Activated CD4-positive, alpha-beta T cell treated with anti-CD3 and anti-CD28 coated beads, Interleukin-2, amount 50 U/mL, for 48 hours (primary cell): ENCODE results near the gene SEC23B.
"Not testable (repeated sequence)": the region's sequence is repeated elsewhere in the genome, so short reads cannot be mapped to it uniquely, and the experiment has no call there.

Experiments used
- DNase-seq, 2 experiments: peaks; one replicate each; pipeline ENCODE4 v3.0.0-alpha.2; 2020

Gene SEC23B

GRCh38 chr20:18507218-18508191, at the start of gene SEC23B:
Gene SEC23B (plus strand): TSS chr20:18507940. CDS start chr20:18510836, 2,896 bp downstream.
- peak; percentile 98 to 99 for DNase-seq

GRCh38 chr20:18465536-18466200, 42.1 kb upstream of the SEC23B start:
- no peak for DNase-seq

GRCh38 chr20:18466574-18466893, 41.2 kb upstream of the SEC23B start:
- no peak for DNase-seq

GRCh38 chr20:18466894-18467730, 40.6 kb upstream of the SEC23B start, which contains the start of the genes DZANK1 and POLR3F:
Gene DZANK1 (minus strand): TSS chr20:18467030. CDS start chr20:18465358, 1,672 bp downstream.
Gene POLR3F (plus strand): TSS chr20:18467390. CDS start chr20:18467507, 117 bp downstream.
- peak; percentile 94 to 95 for DNase-seq

- no peak for DNase-seq
These were observed 30.5 kb upstream of the SEC23B start for GRCh38 chr20:18477218-18477617.

- DNase-seq: no peak
These were observed 29.9 kb upstream of the SEC23B start for GRCh38 chr20:18477821-18478220.

GRCh38 chr20:18481596-18481995, 26.1 kb upstream of the SEC23B start:
- no peak for DNase-seq

- no peak for DNase-seq
These were observed 19.4 kb upstream of the SEC23B start for GRCh38 chr20:18488301-18488700.

- no peak for DNase-seq
These were observed 11.7 kb upstream of the SEC23B start for GRCh38 chr20:18496042-18496441.

- DNase-seq: peak; percentile 78 to 85
These were observed 10.8 kb upstream of the SEC23B start, which contains the start of gene RBBP9 for GRCh38 chr20:18496740-18497592. Gene RBBP9 (minus strand): TSS chr20:18497225. CDS start chr20:18497167, 58 bp downstream.

- no peak for DNase-seq
These were observed 10.1 kb upstream of the SEC23B start for GRCh38 chr20:18497603-18498002.

- not testable (repeated sequence) for DNase-seq
These were observed 6.1 kb upstream of the SEC23B start for GRCh38 chr20:18501672-18502071.

- no peak for DNase-seq
These were observed 3.2 kb upstream of the SEC23B start for GRCh38 chr20:18504479-18505060.

GRCh38 chr20:18506744-18507143, 996 bp upstream of the SEC23B start:
- DNase-seq: peak; percentile 13 to 16

- no peak for DNase-seq
These were observed 3.8 kb downstream of the SEC23B start for GRCh38 chr20:18511571-18511970.

GRCh38 chr20:18513208-18513607, 5.5 kb downstream of the SEC23B start:
- DNase-seq: no peak

- DNase-seq: no peak
These were observed 6.4 kb downstream of the SEC23B start for GRCh38 chr20:18514127-18514526.

GRCh38 chr20:18515973-18516372, 8.2 kb downstream of the SEC23B start:
- DNase-seq: no peak

- not testable (repeated sequence) for DNase-seq
These were observed 14.3 kb downstream of the SEC23B start for GRCh38 chr20:18522066-18522465.

- no peak for DNase-seq
These were observed 15.3 kb downstream of the SEC23B start for GRCh38 chr20:18523066-18523465.

- DNase-seq: no peak
These were observed 16.9 kb downstream of the SEC23B start for GRCh38 chr20:18524646-18525045.
